T-helper 17 cell (primary cell): ENCODE measurements around the gene CPEB4. TPM values are rescaled to one million over a fixed set of nuclear protein-coding genes. Genes with fewer than 3 reads are reported as not detected.

Experiments used
- ATAC-seq: fragments of 150-1000 bp; cut with Tn5 transposase; 2 replicates; pipeline ENCODE4 v1.10.0; 2021; ENCODE audit warnings: mild to moderate bottlenecking, moderate library complexity
- DNase-seq, 3 donors: peaks; one replicate each; pipeline versions ENCODE4 v3.0.0 to v3.0.0-alpha.2; 2020 to 2021
- H3K9me3 ChIP-seq: one replicate; pipeline ENCODE4 v1.7.0; 2013; ENCODE audit warnings: low read length, mild to moderate bottlenecking; ENCODE audit not compliant: control insufficient read depth, poor library complexity, severe bottlenecking
- H3K27ac Mint-ChIP-seq: one replicate; pipeline ENCODE4 v1.8.0; 2022; ENCODE audit warnings: mild to moderate bottlenecking, moderate library complexity, mixed read lengths
- H3K27me3 Mint-ChIP-seq: one replicate; pipeline ENCODE4 v1.8.0; 2022; ENCODE audit warnings: mixed read lengths
- H3K36me3 Mint-ChIP-seq: one replicate; pipeline ENCODE4 v1.8.0; 2022; ENCODE audit warnings: low read depth, mixed read lengths
- H3K4me1 Mint-ChIP-seq: one replicate; pipeline ENCODE4 v1.8.0; 2022; ENCODE audit warnings: mild to moderate bottlenecking, mixed read lengths
- H3K4me3 Mint-ChIP-seq: one replicate; pipeline ENCODE4 v1.8.0; 2022; ENCODE audit warnings: mild to moderate bottlenecking, moderate library complexity, mixed read lengths
- total RNA-seq, 4 donors: library from RNA in 2 of 4; stranded (reverse) in 2 of 4; gene quantifications; one replicate each; pipeline ENCODE4 v1.2.3 and lab custom pipeline; 2022 to 2026

Gene CPEB4
- total RNA-seq, 2 donors from 2014 or later = 25.3 to 33.3 TPM

DNA sequence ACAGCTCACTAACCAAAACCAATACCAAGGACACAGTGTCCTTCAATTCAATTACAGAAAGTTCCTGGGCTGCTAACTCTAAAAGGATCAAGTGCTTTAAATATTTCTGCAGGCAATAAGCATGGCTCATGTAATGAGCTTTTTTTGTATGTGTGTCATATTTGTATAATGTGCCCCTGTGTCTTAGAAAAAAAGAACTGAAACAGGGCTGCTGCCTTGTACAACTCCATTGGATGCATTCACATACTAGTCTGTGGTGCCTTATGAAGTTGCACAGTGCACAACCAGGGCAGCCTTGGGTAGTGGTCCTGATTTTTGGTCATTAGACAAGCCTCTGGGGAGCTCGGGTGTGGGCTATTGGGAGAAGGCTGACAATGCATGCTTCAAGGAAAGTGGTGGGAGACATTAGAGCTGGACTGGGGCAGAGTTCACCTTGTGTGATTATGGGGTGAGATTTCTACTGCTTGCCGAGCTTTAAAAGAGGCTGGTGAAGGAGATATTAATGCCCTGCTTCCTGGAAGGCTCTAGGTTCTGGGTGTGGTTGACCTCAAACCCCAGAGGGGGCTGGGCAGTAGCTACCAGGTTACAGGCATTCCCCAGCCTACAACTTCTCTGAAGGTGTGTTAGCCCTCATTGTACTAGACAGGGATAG lies 3.6 kb upstream of the CPEB4 start:
- peaks cover 2% of the 10 kb centered on the region for H3K9me3 ChIP-seq
- Mint-ChIP-seq H3K27ac (no peak overlapping the region), H3K27me3 (no peaks in the 10 kb centered on the region), H3K36me3 (peaks cover 5% of the 10 kb centered on the region), H3K4me3 (peak overlapping the region; percentile 84), H3K4me1 (peaks cover 39% of the 10 kb centered on the region)
- DNase-seq (peak; percentile 31 to 43 (median 34)), ATAC-seq (peak; percentile 27)

DNA sequence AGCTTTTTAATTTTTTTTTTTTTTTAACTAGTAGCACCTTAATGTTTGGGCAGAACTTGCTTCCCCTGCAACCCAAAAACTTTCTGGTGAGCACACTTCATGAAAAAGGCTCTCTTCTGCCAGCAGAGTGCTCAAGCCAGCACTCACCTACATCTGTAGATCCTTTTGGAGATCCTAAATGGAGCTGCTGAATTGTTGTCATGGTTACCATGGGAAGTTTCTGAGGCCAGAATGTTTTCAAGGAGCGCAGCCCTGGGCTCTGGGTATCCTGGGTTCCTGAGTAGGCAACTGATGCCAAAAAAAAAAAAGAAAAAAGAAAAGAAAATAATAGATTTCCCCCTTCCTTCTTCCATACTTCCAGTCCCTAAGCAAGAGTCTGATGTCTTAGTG lies 3.1 kb upstream of the CPEB4 start:
- peak overlapping the region; percentile 99 for H3K27ac Mint-ChIP-seq
- H3K27me3 Mint-ChIP-seq = no peaks in the 10 kb centered on the region
- DNase-seq (no peak), ATAC-seq (no peak)
- H3K4me3 Mint-ChIP-seq = peak overlapping the region; percentile 84
- H3K4me1 Mint-ChIP-seq = peaks cover 45% of the 10 kb centered on the region
- peaks cover 5% of the 10 kb centered on the region for H3K36me3 Mint-ChIP-seq
- peaks cover 2% of the 10 kb centered on the region for H3K9me3 ChIP-seq

DNA sequence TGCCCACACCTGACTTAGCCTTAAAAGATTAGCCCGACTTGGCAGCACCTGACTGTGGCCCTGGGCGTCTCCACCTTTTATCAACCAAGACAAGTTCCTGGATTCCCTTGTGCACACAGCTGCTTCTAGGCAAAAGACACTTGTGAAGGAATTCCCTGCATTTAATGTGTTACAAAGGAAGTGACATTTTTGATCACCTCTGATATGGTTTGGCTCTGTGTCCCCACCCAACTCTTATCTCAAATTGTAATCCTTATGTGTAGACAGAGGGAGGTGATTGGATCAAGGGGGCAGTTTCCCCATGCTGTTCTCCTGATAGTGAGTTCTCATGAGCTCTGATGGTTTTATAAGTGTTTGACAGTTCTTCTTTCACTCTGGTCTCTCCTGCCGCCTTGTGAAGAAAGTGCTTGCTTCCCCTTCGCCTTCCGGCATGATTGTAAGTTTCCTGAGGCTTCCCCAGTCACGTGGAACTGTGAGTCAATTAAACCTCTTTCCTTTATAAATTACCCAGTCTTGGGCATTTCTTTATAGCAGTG lies 2.6 kb upstream of the CPEB4 start:
- H3K36me3 Mint-ChIP-seq = peaks cover 8% of the 10 kb centered on the region
- DNase-seq (no peak), ATAC-seq (no peak)
- H3K4me1 Mint-ChIP-seq = peaks cover 50% of the 10 kb centered on the region
- H3K9me3 ChIP-seq = peaks cover 2% of the 10 kb centered on the region
- peak overlapping the region; percentile 84 for H3K4me3 Mint-ChIP-seq
- peak overlapping the region; percentile 99 for H3K27ac Mint-ChIP-seq
- no peaks in the 10 kb centered on the region for H3K27me3 Mint-ChIP-seq

DNA sequence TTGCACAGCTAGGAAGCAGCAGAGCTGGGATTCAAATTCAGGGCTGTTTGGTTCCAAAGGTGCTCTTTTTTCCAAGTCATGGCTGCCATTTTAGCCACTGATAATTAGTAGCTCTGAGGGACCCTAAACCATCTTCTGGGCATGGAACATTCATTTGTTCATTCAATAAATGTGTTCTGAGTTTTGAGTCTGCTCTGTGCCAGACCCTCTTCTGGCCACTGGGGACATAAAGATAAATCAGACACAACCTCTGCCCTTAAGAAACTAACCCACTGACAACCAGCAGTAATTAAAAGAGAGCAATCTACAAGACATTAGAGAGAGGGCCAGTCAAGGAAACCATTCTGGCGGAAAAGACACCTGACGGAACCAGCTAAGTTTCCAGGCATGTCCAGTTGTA lies 2.0 kb upstream of the CPEB4 start:
- Mint-ChIP-seq H3K4me1 (peaks cover 54% of the 10 kb centered on the region), H3K4me3 (no peak overlapping the region), H3K36me3 (peaks cover 8% of the 10 kb centered on the region), H3K27me3 (no peaks in the 10 kb centered on the region), H3K27ac (peak overlapping the region; percentile 99)
- no peak for ATAC-seq
- no peak for DNase-seq
- peaks cover 2% of the 10 kb centered on the region for H3K9me3 ChIP-seq

DNA sequence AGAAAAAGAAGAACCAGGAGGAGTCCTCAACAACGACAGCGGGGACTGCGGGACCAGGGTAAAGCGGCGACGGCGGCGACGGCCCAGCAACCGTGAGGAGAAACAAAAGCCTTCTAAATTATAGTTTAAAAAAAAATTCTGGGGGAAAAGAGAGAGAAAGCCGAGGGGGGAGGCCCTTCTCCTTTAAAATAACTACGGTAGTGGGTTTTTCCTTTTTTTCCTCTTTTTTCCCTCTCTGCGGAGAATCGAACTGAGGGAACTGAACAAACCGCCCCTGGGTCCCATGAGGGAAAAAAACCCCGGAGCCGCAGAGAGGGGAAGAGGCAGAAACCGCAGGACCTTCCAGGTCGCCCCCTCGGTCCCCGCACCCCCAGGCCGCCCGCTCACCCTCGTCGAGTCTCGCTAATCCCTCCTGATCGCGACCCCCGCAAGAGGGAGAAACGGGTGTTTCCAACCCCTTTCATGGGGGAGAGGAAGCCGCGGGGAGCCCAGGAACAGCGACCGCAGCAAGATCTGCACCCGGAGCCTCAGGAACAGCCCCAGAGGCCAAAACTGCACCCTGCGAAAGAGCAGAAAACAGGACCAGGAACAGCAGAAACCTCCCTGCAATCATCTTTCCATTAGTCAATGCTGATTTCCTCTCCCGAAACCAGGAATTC lies 453 bp downstream of the CPEB4 start:
- H3K9me3 ChIP-seq = no peaks in the 10 kb centered on the region
- peaks cover 61% of the 10 kb centered on the region for H3K4me1 Mint-ChIP-seq

DNA sequence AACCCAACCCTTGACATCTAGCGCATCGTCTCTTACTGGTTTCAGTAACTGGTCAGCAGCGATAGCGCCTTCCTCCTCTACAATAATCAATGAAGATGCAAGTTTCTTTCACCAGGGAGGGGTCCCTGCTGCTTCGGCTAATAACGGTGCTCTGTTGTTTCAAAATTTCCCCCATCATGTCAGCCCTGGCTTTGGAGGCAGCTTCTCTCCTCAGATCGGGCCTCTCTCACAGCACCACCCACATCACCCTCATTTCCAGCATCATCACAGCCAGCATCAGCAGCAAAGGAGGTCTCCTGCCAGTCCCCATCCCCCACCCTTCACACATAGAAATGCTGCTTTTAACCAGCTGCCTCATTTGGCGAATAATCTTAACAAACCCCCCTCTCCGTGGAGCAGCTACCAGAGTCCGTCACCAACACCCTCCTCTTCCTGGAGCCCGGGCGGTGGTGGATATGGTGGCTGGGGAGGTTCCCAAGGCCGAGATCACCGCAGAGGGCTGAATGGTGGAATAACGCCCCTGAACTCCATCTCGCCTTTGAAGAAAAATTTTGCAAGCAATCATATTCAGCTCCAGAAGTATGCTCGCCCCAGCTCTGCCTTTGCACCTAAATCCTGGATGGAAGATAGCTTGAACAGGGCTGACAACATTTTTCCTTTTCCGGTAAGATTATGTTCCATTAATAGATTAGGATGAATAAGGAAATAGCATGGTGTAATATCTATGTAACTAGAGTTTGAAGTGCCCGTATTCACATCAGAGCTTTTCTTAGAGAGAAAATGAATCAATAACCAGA lies 2.2 kb downstream of the CPEB4 start:
- Mint-ChIP-seq H3K4me1 (peaks cover 59% of the 10 kb centered on the region), H3K36me3 (peaks cover 6% of the 10 kb centered on the region), H3K4me3 (peak overlapping the region; percentile 99), H3K27ac (peak overlapping the region; percentile 37), H3K27me3 (no peaks in the 10 kb centered on the region)
- DNase-seq (no peak), ATAC-seq (no peak)
- H3K9me3 ChIP-seq = no peaks in the 10 kb centered on the region

More for the DNA sequence above, 453 bp downstream of the CPEB4 start:
- peak overlapping the region; percentile 99 for H3K27ac Mint-ChIP-seq
- H3K36me3 Mint-ChIP-seq = peaks cover 6% of the 10 kb centered on the region
- no peaks in the 10 kb centered on the region for H3K27me3 Mint-ChIP-seq
- ATAC-seq (no peak), DNase-seq (no peak)
- H3K4me3 Mint-ChIP-seq = peak overlapping the region; percentile 99

DNA sequence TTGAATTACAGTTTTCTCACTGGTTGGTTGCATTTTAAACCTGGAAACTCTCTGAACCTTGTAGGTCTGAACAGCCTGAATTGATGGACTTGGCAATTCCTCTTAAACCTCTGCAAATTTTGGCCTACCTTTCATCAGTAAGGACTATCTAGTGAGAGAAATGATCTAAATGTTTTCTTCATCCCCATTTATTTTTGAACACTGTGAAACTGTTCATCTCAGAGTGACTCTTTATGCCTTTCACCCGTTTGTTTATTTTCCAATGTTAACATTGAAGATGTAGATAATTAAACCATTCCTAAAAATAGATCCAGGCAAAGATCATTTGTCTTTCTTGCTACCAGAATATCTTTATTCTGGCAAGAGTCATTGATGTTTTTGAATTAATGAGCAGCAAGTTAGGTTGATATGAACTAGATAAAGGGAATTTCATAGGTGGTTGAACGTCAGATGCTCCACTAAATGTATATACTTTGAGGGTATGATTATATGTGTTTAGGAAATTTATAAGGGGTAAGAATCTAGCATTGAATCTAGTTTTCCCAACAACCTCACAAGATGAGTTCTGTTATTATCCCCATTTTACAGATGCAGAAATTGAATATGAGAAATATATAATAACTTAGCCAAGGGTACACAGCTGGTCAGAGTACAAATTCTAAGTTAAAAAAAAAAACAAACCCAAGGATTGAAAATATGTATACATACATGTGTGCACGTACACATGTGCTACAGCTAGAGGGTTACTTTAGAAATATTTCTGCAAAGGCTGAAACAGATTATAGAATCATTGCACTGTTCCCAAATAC lies 3.4 kb downstream of the CPEB4 start:
- ATAC-seq (no peak), DNase-seq (no peak)
- H3K4me3 Mint-ChIP-seq = peak overlapping the region; percentile 78
- H3K9me3 ChIP-seq = no peaks in the 10 kb centered on the region
- H3K27me3 Mint-ChIP-seq = no peaks in the 10 kb centered on the region
- peaks cover 57% of the 10 kb centered on the region for H3K4me1 Mint-ChIP-seq
- H3K27ac Mint-ChIP-seq = peak overlapping the region; percentile 37
- peaks cover 6% of the 10 kb centered on the region for H3K36me3 Mint-ChIP-seq

DNA sequence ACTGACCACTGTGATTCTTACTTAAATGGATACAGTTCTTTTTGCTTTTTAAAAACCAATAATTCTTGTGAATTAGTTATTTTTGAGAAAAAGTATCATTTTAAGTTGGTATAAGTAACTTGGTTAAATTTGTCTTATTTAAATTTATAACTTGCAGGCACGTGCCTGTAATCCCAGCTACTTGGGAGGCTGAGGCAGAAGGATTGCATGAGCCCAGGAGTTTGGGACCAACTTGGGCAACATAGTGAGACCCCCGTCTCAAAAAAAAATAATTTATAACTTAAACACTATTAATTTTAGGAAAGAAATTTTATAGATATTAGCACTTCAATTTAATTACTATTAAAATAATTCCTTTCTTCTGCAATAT lies 5.0 kb downstream of the CPEB4 start:
- peak overlapping the region; percentile 62 for H3K4me3 Mint-ChIP-seq
- H3K4me1 Mint-ChIP-seq = peaks cover 42% of the 10 kb centered on the region

DNA sequence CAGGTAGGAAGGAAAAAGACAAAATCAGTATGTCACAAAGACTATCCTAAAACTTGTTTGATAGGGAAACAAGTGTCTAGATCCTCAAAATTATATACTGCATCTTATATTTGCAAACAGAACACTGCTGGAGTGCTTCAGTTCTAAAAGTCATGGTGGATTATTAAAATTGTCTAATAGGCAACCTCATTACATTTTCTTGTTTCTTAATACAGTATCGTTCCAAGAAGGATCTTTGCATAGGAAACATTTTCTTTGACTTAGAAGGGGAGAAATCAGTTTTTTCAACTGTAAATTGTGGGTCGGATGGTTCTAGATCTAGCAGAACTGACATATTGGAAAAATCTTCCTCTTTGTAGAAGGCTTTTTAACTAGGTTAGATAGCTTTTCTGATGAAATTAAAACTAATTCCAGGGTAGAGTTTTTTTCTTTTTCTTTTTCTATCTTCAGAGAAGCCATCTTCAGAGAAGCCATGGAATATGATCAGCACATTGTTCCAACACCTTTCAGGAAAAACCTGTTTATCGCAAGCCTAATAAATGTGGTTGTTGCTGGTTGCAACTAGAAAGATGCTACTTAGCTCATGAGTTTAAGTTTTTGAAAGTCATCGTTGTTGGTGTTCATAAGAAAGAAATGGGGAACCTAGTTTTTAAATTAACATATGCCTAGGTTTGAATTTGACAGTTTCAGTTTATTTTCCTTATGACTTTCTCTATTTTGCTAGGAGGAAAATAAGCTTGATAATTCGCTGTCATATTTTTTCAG lies 7.4 kb downstream of the CPEB4 start:
- H3K36me3 Mint-ChIP-seq = no peaks in the 10 kb centered on the region
- H3K27me3 Mint-ChIP-seq = no peaks in the 10 kb centered on the region
- peaks cover 27% of the 10 kb centered on the region for H3K4me1 Mint-ChIP-seq
- H3K4me3 Mint-ChIP-seq = no peak overlapping the region
- H3K9me3 ChIP-seq = no peaks in the 10 kb centered on the region
- no peak for ATAC-seq
- no peak for DNase-seq
- no peak overlapping the region for H3K27ac Mint-ChIP-seq

More for the DNA sequence above, 5.0 kb downstream of the CPEB4 start:
- ATAC-seq (no peak), DNase-seq (no peak)
- H3K9me3 ChIP-seq = no peaks in the 10 kb centered on the region
- Mint-ChIP-seq H3K36me3 (peaks cover 3% of the 10 kb centered on the region), H3K27ac (peak overlapping the region; percentile 84), H3K27me3 (no peaks in the 10 kb centered on the region)

DNA sequence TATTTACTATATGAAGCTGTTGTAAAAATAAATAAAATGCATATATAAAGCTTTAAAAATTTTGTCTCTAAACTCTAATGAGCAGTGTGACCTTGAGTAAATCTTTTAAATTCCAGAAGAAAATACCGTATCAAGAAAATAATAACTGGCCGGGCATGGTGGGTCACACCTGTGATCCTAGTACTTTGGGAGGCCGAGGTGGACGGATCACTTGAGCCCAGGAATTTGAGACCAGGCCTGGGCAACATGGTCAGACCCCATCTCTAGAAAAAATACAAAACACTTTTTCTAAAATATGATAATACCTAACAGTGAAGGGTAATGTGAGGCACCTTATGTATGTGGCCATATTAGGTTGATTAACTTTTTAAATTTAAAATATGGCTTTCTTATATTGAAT lies 8.5 kb downstream of the CPEB4 start:
- DNase-seq (no peak), ATAC-seq (no peak)
- no peaks in the 10 kb centered on the region for H3K9me3 ChIP-seq
- H3K36me3 Mint-ChIP-seq = no peaks in the 10 kb centered on the region
- H3K27ac Mint-ChIP-seq = no peak overlapping the region
- H3K4me1 Mint-ChIP-seq = peaks cover 20% of the 10 kb centered on the region
- H3K4me3 Mint-ChIP-seq = no peak overlapping the region
- no peaks in the 10 kb centered on the region for H3K27me3 Mint-ChIP-seq

DNA sequence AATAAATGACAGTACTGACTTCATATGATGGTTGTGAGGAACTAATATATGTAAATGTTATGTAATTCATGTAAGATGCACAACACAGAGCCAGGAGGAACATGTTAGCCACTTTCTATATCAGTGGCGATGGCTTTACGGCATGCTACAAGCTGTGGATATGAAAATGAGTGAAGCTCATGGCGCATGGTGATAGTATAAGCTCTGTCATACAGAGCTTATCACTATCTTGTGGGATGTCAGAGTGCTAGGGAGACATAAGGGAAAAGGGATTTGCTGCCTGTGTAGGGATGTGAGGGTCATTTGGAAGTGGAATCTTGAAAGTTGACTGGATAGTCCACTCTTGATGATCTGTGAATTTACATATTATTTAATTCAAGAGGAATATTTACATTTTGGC lies 13.6 kb downstream of the CPEB4 start:
- DNase-seq (no peak), ATAC-seq (no peak)
- H3K9me3 ChIP-seq = no peaks in the 10 kb centered on the region
- Mint-ChIP-seq H3K27ac (no peak overlapping the region), H3K36me3 (no peaks in the 10 kb centered on the region), H3K27me3 (no peaks in the 10 kb centered on the region), H3K4me1 (peaks cover 6% of the 10 kb centered on the region), H3K4me3 (no peak overlapping the region)

DNA sequence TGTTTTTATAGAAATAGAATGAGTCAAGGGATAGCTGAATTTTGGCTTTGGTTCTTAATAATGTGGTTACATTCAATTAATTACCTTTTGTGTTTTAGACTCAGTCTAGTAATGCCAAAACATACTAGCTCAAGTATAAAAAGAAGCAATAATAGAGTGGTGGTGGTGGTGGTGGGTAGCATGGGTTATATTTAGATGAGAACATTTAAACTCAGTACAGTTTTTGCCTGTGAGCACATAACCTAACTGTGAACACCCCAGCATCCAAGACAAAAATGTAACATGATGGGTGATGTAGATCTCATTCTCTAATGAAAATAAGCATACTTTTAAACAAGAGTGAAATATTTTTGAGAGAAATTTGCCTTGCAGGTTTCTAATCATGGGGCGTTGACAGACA lies 14.2 kb downstream of the CPEB4 start:
- ATAC-seq (no peak), DNase-seq (no peak)
- Mint-ChIP-seq H3K27me3 (no peaks in the 10 kb centered on the region), H3K4me1 (peaks cover 9% of the 10 kb centered on the region), H3K4me3 (no peak overlapping the region), H3K36me3 (no peaks in the 10 kb centered on the region), H3K27ac (no peak overlapping the region)
- no peaks in the 10 kb centered on the region for H3K9me3 ChIP-seq
